ENCODE data around the gene PANK3. TPM values are rescaled to one million over a fixed set of nuclear protein-coding genes. Genes with fewer than 3 reads are reported as not detected.

PANK3 gene
- total and polyA plus RNA-seq, 4 donors, result 10.9 to 79.4 (median 42.4) TPM

DNA sequence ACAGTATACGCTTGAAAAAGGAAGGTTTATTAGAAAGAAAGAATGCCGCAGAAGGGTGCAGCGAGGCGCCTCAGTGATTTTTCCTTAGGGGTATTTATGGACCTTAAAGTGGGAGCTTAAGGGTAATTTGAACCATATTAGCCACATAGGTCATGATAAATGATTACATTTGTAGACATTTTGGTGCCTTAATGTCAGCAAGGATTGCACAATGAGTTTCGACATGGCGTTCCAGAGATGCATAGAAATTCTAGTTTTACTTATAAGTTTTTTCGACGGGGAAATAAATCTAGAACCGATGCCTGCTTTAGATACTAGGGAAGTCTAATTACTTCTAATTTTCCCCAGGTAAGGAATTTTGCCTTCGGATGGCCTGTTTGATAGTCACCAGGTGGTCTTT lies 20.7 kb upstream of the PANK3 start:
- no peak for DNase-seq (ENCODE audit: low spot score)
- TF ChIP-seq RXRA (IDR thresholded peaks at IDR 0.05) (no peak), YY1 (IDR thresholded peaks at IDR 0.05) (no peak), FOXA2 (IDR thresholded peaks at IDR 0.05) (no peak), NR2F2 (IDR thresholded peaks at IDR 0.05) (no peak), FOXA1 (IDR thresholded peaks at IDR 0.05) (no peak), HNF4G (IDR thresholded peaks at IDR 0.05) (no peak), RAD21 (IDR thresholded peaks at IDR 0.05) (no peak), ATF3 (IDR thresholded peaks at IDR 0.05) (no peak), JUND (IDR thresholded peaks at IDR 0.05) (no peak), EGR1 (IDR thresholded peaks at IDR 0.05; ENCODE audit: low read depth in 2 of 2) (no peak), GABPA (IDR thresholded peaks at IDR 0.05 in 1 of 2, conservative IDR thresholded peaks at IDR 0.05 in 1 of 2) (no peak), SP1 (IDR thresholded peaks at IDR 0.05) (no peak), HNF4A (conservative IDR thresholded peaks at IDR 0.05) (no peak), TAF1 (conservative IDR thresholded peaks at IDR 0.05) (no peak)
- TF ChIP-seq, protein P1, sequence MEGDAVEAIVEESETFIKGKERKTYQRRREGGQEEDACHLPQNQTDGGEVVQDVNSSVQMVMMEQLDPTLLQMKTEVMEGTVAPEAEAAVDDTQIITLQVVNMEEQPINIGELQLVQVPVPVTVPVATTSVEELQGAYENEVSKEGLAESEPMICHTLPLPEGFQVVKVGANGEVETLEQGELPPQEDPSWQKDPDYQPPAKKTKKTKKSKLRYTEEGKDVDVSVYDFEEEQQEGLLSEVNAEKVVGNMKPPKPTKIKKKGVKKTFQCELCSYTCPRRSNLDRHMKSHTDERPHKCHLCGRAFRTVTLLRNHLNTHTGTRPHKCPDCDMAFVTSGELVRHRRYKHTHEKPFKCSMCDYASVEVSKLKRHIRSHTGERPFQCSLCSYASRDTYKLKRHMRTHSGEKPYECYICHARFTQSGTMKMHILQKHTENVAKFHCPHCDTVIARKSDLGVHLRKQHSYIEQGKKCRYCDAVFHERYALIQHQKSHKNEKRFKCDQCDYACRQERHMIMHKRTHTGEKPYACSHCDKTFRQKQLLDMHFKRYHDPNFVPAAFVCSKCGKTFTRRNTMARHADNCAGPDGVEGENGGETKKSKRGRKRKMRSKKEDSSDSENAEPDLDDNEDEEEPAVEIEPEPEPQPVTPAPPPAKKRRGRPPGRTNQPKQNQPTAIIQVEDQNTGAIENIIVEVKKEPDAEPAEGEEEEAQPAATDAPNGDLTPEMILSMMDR (IDR thresholded peaks at IDR 0.05; ENCODE audit: low read depth, low read length, missing input control), result no peak
- TF ChIP-seq, protein P2, sequence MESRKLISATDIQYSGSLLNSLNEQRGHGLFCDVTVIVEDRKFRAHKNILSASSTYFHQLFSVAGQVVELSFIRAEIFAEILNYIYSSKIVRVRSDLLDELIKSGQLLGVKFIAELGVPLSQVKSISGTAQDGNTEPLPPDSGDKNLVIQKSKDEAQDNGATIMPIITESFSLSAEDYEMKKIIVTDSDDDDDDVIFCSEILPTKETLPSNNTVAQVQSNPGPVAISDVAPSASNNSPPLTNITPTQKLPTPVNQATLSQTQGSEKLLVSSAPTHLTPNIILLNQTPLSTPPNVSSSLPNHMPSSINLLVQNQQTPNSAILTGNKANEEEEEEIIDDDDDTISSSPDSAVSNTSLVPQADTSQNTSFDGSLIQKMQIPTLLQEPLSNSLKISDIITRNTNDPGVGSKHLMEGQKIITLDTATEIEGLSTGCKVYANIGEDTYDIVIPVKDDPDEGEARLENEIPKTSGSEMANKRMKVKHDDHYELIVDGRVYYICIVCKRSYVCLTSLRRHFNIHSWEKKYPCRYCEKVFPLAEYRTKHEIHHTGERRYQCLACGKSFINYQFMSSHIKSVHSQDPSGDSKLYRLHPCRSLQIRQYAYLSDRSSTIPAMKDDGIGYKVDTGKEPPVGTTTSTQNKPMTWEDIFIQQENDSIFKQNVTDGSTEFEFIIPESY (IDR thresholded peaks at IDR 0.05), result no peak
- TF ChIP-seq, protein P3, sequence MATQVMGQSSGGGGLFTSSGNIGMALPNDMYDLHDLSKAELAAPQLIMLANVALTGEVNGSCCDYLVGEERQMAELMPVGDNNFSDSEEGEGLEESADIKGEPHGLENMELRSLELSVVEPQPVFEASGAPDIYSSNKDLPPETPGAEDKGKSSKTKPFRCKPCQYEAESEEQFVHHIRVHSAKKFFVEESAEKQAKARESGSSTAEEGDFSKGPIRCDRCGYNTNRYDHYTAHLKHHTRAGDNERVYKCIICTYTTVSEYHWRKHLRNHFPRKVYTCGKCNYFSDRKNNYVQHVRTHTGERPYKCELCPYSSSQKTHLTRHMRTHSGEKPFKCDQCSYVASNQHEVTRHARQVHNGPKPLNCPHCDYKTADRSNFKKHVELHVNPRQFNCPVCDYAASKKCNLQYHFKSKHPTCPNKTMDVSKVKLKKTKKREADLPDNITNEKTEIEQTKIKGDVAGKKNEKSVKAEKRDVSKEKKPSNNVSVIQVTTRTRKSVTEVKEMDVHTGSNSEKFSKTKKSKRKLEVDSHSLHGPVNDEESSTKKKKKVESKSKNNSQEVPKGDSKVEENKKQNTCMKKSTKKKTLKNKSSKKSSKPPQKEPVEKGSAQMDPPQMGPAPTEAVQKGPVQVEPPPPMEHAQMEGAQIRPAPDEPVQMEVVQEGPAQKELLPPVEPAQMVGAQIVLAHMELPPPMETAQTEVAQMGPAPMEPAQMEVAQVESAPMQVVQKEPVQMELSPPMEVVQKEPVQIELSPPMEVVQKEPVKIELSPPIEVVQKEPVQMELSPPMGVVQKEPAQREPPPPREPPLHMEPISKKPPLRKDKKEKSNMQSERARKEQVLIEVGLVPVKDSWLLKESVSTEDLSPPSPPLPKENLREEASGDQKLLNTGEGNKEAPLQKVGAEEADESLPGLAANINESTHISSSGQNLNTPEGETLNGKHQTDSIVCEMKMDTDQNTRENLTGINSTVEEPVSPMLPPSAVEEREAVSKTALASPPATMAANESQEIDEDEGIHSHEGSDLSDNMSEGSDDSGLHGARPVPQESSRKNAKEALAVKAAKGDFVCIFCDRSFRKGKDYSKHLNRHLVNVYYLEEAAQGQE (IDR thresholded peaks at IDR 0.05), result no peak
- TF ChIP-seq, protein P4, sequence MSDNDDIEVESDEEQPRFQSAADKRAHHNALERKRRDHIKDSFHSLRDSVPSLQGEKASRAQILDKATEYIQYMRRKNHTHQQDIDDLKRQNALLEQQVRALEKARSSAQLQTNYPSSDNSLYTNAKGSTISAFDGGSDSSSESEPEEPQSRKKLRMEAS (IDR thresholded peaks at IDR 0.05), result no peak
- peak overlapping the region; percentile 61 to 71 for H3K27ac ChIP-seq (ENCODE audit: low read depth in 1 of 2, low read length in 2 of 2)
- no peaks in the 10 kb centered on the region for H3K9me3 ChIP-seq (ENCODE audit: control insufficient read depth in 4 of 4, low read length in 3 of 4)
- no peak overlapping the region for H3K4me3 ChIP-seq (ENCODE audit: low read depth in 1 of 3, low read length in 3 of 3)
- no peaks in the 10 kb centered on the region for H3K36me3 ChIP-seq (ENCODE audit: control insufficient read depth in 4 of 4, insufficient read depth in 3 of 4, low read depth in 1 of 4, low read length in 3 of 4)
- H3K9ac ChIP-seq (ENCODE audit: low read depth in 1 of 2, low read length in 2 of 2), result peak overlapping the region in 1 of 2 donors; percentile 55
- no peaks in the 10 kb centered on the region for H3K27me3 ChIP-seq (ENCODE audit: control insufficient read depth in 4 of 4, insufficient read depth in 4 of 4, low read length in 3 of 4)
- 91% methylated on average over 10 of the region's 10 CpGs for WGBS
- H3K4me1 ChIP-seq (ENCODE audit: control insufficient read depth in 4 of 4, insufficient read depth in 4 of 4, low read length in 3 of 4), result peaks cover 1 to 33% (median 22%) of the 10 kb centered on the region in 4 donors

All from liver (tissue), 9 donors.